HG03039 (cell line): ENCODE results near the gene DCDC1.
"Not testable (repeated sequence)": the region's sequence is repeated elsewhere in the genome, so short reads cannot be mapped to it uniquely, and the experiment has no call there.

Experiments used
- ATAC-seq: cut with Tn5 transposase; IDR thresholded peaks from one replicate; pipeline ENCODE4 v1.9.1; 2021; ENCODE audit warnings: mild to moderate bottlenecking, moderate library complexity; ENCODE audit not compliant: unreplicated experiment

DCDC1 gene

GRCh38 chr11:31326470-31327148 lies 42.9 kb downstream of the DCDC1 start:
- ATAC-seq, result no peak

- ATAC-seq, result no peak
Observed at GRCh38 chr11:31325160-31325559, 44.4 kb downstream of the DCDC1 start.

DNA sequence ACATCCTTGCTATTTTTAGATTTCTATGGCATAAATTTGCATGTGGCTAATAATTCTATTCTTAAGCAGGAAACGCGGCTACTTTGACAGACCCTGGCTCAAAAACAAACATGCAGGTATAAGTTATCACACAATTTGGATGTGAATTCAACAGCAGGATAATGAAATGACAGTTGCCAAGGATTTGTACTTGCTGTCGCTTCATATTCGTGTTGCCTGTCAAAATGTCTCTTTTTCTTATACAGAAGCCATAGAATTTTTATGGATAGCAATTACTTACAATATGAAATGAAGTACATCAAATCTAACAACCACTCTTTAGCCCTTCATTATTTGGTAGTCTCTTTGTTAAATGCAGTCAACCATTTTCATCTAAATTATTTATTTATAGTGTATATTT lies 46.4 kb downstream of the DCDC1 start:
- ATAC-seq, result no peak

GRCh38 chr11:31321494-31321893 lies 48.0 kb downstream of the DCDC1 start:
- not testable (repeated sequence) for ATAC-seq

DNA sequence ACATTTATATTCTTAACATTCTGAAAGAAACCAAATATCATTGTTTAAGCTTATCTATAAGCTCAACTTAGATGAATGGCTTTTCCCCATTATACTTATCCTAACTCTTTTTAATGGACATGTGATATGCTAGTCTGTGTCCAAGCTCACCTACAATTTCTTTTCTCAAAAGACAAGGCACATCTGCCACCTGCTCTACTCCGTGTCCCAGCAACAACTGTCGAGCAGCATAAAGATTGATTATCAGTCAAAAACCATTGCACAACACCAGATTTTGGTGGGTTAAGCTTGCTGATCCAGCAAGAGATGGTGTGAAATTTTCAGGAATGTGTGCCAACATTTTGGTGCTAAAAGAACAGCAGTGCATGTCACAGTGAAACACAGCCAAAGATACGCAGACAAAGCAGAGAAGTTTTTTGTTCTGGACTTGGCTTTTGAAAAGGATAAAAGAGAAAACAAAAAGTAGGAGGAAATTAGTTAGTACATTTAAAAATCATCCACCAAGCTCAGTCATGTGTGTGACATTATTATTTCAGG lies 65.8 kb downstream of the DCDC1 start:
- ATAC-seq, result no peak

- ATAC-seq, result no peak
Observed at GRCh38 chr11:31301549-31302510, 67.7 kb downstream of the DCDC1 start.

DNA sequence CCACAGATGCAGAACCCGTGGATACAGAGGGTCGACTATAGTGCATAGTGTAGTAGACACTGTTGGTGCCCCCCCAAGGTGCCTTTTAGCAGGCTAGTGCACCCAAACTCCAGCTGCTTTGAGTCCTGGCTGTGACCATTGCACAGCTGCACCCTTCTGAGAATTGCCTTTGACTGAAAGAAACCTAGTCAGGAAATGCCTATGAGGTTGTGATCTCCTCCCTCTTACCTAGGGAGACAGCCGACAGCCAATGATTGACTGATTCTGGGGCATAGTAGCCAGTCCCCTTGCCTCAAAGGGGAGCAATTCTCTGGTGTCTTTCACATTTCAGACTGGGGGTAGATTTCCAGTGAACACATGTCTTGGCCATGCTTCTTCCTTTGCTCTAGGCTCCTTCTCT lies 74.2 kb downstream of the DCDC1 start:
- ATAC-seq, result no peak

GRCh38 chr11:31273527-31273926 lies 96.0 kb downstream of the DCDC1 start:
- not testable (repeated sequence) for ATAC-seq

GRCh38 chr11:31267720-31268119 lies 101.8 kb downstream of the DCDC1 start:
- ATAC-seq, result no peak

DNA sequence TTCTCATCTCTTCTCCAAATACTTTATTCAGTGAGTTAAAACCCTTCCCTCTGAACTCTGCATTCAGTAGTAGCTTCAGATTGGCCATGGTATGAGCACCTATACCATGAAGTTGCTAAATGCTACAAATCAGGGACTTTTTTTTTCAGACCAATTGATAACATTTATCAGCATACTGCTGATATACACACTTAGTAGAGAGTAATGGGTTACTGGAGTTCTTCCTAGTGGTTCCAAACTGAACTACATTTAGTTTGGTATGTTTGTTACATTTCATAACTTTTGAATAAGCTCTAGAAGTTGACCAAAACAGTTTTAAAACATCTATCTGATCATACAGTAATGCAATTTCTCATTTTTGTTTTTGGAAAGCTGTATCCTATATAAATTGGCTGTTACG lies 104.7 kb downstream of the DCDC1 start:
- no peak for ATAC-seq

- ATAC-seq, result no peak
Observed at GRCh38 chr11:31262761-31263160, 106.8 kb downstream of the DCDC1 start.

DNA sequence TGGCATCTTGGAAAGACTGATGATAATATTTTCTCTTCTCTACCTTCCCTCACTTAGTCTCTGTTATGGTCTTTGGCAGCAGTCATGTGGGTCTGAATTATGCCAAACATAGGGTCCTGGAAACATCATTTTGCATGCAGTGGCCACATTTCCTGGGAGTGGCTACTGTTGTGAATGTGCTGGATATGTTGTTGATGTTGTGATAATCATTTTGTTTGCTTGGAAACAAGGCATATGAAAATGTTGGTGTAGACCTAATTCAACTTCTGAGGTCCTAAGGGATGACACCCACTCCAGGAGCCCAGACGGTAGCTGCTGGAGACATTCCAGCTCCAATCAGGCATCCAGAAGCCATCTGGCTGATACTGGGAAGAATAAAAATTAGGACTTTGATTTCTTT lies 109.7 kb downstream of the DCDC1 start:
- ATAC-seq, result no peak

DNA sequence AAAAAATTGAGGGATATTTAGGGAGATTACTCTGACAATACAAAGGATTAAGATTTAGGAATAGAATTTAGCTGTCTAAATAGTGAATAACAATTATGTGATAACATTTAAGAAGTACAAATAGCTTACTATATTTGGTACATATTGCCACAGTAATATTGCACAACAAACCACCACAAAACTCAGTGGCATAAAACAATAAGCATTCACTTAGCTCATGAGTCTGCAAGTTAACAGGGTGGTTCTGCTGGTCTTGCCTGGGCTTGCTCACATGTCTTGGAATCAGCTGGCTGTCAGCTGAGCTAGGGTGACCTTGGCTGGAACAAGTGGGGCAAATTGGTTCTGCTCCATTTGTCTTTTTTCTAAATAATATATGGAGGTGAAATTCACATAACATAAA lies 115.1 kb downstream of the DCDC1 start:
- ATAC-seq, result no peak

DNA sequence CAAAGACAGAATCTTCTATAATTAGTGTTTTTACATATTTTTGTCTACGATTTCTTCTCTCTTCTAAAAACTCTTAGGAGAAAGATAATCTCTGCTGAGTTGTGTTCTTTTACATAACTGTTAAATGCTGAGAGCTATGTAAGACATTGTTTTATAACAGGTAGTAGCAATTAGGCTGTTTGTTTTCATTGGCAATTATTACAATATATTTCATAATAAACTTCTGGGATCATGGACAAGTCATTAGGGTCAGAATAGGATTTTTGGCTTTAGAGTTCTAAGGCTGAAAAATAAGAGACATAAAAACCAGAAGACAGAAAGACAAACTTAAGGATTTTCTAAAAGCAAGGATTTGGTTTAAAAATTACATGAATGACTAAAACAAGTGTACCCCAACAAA lies 120.8 kb downstream of the DCDC1 start:
- ATAC-seq, result no peak

DNA sequence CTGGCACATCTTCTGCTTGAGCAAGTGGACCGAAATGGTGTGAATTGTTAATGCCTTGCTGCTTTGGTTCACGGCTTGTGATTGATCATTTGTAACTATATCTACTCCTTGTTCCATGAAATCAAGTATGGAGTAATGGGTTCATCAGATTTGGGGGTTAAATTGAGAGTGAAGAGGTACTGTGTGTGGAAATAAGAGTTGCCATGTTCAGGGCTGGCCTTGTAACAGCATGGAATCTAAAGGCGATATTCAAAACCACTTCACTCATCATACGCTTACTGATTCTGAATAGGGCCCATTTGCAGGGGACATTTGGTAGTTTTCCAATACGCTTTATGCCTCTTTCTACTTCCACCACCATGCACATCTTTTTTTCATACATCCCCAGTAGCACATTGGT lies 122.2 kb downstream of the DCDC1 start:
- no peak for ATAC-seq

DNA sequence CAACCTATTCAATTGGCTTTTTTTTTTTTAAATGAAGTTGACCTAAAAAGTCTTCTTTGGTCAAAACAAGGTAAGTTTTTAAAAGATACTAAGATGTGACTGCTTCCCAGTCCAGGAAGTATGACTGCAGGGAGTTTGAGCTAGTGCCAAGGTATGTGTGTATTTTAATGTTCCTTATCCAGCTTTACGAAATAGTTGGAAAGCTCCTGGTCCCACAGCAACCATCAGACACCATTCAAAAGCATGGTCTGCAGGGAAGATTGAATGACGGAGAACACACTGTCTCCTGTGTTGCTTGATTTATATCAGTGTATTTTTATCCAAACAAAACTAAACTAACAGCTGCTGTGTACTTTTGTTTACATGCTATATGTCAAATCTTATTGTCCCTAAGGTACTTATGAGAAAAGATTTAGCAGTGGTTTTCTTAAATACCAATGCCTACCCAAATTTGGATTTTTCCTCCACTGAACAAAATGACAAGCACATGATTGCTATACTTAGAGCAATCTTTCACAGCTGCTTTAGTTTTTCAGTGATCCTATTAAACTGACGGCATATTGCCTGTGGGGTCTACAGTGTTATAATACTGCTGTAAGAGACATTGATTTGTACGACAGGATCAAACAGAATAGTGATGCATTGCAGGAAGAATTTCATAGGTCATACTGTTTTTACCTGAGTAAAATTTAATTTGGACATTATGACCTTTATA lies 122.9 kb downstream of the DCDC1 start:
- ATAC-seq, result no peak

DNA sequence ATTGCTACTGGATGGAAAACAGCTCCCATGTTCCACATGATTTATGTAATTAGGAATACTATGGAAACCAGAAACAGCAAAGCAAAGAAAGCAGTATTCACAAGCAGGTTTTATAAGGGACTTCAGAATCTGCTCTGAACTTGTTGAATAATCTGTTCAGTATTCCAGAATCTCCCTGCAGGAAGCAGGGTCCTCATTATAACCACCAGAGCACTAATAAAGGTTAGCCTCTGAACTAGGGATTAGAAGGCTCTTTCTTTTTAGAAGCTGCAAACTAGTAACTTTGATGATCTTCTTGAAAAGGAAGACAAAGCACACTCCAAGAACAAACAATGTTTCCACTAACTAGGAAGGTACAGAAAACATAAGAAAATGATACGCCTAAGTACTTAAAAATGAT lies 125.8 kb downstream of the DCDC1 start:
- ATAC-seq, result no peak

GRCh38 chr11:31240340-31240904 lies 129.1 kb downstream of the DCDC1 start:
- peak; percentile 67 for ATAC-seq

GRCh38 chr11:31237819-31238760 lies 131.4 kb downstream of the DCDC1 start:
- ATAC-seq, result no peak

DNA sequence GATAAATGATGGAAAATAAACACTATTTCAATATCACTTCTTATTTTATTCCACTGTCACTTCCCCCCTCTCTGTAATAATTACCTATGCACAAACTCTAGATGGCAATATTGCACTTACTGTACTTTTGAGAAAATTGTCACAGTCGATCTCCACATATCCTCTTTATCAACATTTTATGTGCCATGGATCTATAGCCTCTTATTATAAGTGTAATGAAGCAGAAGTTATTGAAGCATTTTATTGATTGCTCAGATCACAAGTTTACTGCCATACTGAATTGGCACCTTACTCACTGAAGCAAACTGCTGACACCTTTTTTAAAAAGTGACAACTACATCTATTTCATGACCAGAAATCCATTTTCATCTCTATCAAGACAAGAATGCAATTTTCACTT lies 133.4 kb downstream of the DCDC1 start:
- ATAC-seq, result no peak
